ENCODE data around the gene IKZF5.

Gene IKZF5

DNA sequence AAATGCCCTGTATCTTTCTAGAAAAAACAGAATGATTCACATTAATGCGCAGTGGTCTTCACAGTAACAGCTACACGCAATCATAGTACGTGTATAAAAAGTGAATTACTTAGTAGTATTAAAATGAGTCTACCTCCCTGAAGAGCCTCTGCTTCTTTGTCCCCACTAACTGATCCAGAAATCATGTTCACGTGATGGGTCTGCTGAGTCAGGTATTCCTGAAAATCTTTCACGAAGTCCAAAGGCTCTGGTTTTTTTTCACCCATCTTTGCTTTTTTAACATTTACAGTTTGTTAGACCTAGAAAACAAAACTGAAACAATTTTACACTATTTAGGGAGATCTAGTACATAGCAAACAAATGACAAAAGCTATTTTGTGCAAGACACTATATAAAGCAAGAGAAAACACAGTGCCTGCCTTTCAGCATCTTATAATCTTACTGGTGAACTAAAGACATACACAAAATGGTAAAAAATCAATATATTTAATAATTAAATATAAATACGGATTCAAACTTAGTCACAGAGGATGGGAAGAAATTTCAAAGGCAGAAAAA lies 10.2 kb downstream of the IKZF5 start:
- peak overlapping the region; percentile 71 for H3K4me2 ChIP-seq (ENCODE audit: low read depth, low read length)
- no peak overlapping the region for H2AFZ ChIP-seq (ENCODE audit: low read length)
- peaks cover 24% of the 10 kb centered on the region for H3K4me1 ChIP-seq (ENCODE audit: low read length)
- H3K36me3 ChIP-seq (replicated peaks; ENCODE audit: insufficient read depth, low read length): peaks cover 9% of the 10 kb centered on the region; the same call in 1 of the 2 replicates
- H3K27me3 ChIP-seq (replicated peaks; ENCODE audit: insufficient read depth, low read length): no peaks in the 10 kb centered on the region
- H3K9me2 ChIP-seq (replicated peaks; ENCODE audit: insufficient read depth, low read length): no peaks in the 10 kb centered on the region
- no peak overlapping the region for H3K27ac ChIP-seq (ENCODE audit: low read length)
- peaks cover 54% of the 10 kb centered on the region for H3K79me2 ChIP-seq (ENCODE audit: low read length)
- TF ChIP-seq, protein P1, sequence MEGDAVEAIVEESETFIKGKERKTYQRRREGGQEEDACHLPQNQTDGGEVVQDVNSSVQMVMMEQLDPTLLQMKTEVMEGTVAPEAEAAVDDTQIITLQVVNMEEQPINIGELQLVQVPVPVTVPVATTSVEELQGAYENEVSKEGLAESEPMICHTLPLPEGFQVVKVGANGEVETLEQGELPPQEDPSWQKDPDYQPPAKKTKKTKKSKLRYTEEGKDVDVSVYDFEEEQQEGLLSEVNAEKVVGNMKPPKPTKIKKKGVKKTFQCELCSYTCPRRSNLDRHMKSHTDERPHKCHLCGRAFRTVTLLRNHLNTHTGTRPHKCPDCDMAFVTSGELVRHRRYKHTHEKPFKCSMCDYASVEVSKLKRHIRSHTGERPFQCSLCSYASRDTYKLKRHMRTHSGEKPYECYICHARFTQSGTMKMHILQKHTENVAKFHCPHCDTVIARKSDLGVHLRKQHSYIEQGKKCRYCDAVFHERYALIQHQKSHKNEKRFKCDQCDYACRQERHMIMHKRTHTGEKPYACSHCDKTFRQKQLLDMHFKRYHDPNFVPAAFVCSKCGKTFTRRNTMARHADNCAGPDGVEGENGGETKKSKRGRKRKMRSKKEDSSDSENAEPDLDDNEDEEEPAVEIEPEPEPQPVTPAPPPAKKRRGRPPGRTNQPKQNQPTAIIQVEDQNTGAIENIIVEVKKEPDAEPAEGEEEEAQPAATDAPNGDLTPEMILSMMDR (IDR thresholded peaks at IDR 0.05; ENCODE audit: low read length): no peak
- TF ChIP-seq EZH2 (optimal IDR thresholded peaks at IDR 0.05; ENCODE audit: low read depth, low read length): no peak
- no peak for TF ChIP-seq EZH2phosphoT487 (IDR thresholded peaks at IDR 0.05; ENCODE audit: low read length)
- no peak for DNase-seq
- no peaks in the 10 kb centered on the region for H3K9me3 ChIP-seq (replicated peaks; ENCODE audit: insufficient read depth, low read length)
- H3F3A ChIP-seq (ENCODE audit: insufficient read depth, low read length): peaks cover 15% of the 10 kb centered on the region; the same call in 1 of the 2 replicates
- H3K9ac ChIP-seq (ENCODE audit: low read length): no peak overlapping the region
- H3K4me3 ChIP-seq (ENCODE audit: low read length): peak overlapping the region; percentile 15; the same call in 1 of the 2 replicates
- peaks cover 31% of the 10 kb centered on the region for H4K20me1 ChIP-seq (ENCODE audit: insufficient read depth, low read length)

DNA sequence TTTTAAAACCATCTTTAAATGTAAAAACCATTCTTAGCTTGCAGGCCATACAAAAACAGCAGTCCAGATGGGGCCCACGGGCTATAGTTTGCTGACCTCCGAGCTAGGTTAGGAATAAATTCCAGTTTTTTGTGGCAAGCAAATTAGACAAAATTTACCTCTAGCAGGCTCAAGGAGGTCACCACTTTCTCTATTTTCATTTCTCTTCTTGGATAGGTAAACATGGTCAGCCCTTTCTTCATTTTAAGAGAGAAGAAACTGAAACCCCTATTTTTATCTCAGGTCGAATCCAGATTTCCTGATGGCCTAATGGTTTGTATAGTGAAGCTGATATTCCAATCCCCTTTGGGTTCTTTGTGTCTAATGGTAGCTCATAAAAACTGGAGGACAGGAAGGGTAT lies 10.7 kb downstream of the IKZF5 start:
- peaks cover 9% of the 10 kb centered on the region; the same call in 1 of the 2 replicates for H3K36me3 ChIP-seq (replicated peaks; ENCODE audit: insufficient read depth, low read length)
- no peaks in the 10 kb centered on the region for H3K27me3 ChIP-seq (replicated peaks; ENCODE audit: insufficient read depth, low read length)
- peaks cover 49% of the 10 kb centered on the region for H3K79me2 ChIP-seq (ENCODE audit: low read length)
- no peak for TF ChIP-seq EZH2 (optimal IDR thresholded peaks at IDR 0.05; ENCODE audit: low read depth, low read length)
- TF ChIP-seq EZH2phosphoT487 (IDR thresholded peaks at IDR 0.05; ENCODE audit: low read length): no peak
- TF ChIP-seq, protein P1 (IDR thresholded peaks at IDR 0.05; ENCODE audit: low read length): no peak
- peaks cover 15% of the 10 kb centered on the region; the same call in 1 of the 2 replicates for H3F3A ChIP-seq (ENCODE audit: insufficient read depth, low read length)
- H3K9me2 ChIP-seq (replicated peaks; ENCODE audit: insufficient read depth, low read length): no peaks in the 10 kb centered on the region
- H3K9me3 ChIP-seq (replicated peaks; ENCODE audit: insufficient read depth, low read length): no peaks in the 10 kb centered on the region
- no peak overlapping the region for H3K27ac ChIP-seq (ENCODE audit: low read length)
- peak overlapping the region; percentile 71 for H3K4me2 ChIP-seq (ENCODE audit: low read depth, low read length)
- peak overlapping the region; percentile 15; the same call in 1 of the 2 replicates for H3K4me3 ChIP-seq (ENCODE audit: low read length)
- no peak overlapping the region for H2AFZ ChIP-seq (ENCODE audit: low read length)
- no peak overlapping the region for H3K9ac ChIP-seq (ENCODE audit: low read length)
- H3K4me1 ChIP-seq (ENCODE audit: low read length): peaks cover 24% of the 10 kb centered on the region
- DNase-seq: peak; percentile 21
- peaks cover 31% of the 10 kb centered on the region for H4K20me1 ChIP-seq (ENCODE audit: insufficient read depth, low read length)

DNA sequence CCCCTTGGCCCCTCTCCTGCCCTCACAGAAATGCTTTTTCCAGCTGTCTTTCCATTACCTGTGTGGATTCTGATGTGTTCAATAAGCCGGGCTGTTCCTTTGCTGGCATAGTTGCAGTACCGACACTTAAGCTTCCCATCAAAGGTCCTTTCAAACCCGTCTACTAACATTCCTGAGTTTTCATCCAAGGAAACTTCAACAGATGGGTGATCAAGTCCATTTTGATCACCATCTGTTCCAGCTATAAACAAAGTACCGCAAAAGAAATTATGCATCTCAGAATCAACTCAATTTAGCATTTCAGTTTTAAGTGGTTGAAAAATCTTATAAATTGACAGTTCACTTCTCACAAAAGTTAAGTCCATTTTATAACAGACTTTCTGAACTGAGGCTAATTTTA lies 12.7 kb downstream of the IKZF5 start:
- H3K4me3 ChIP-seq (ENCODE audit: low read length): no peak overlapping the region
- peaks cover 31% of the 10 kb centered on the region for H4K20me1 ChIP-seq (ENCODE audit: insufficient read depth, low read length)
- no peaks in the 10 kb centered on the region for H3K9me2 ChIP-seq (replicated peaks; ENCODE audit: insufficient read depth, low read length)
- no peak for DNase-seq
- no peak overlapping the region for H3K4me2 ChIP-seq (ENCODE audit: low read depth, low read length)
- H3K9me3 ChIP-seq (replicated peaks; ENCODE audit: insufficient read depth, low read length): no peaks in the 10 kb centered on the region
- peaks cover 9% of the 10 kb centered on the region; the same call in 1 of the 2 replicates for H3K36me3 ChIP-seq (replicated peaks; ENCODE audit: insufficient read depth, low read length)
- peaks cover 24% of the 10 kb centered on the region for H3K4me1 ChIP-seq (ENCODE audit: low read length)
- H3K79me2 ChIP-seq (ENCODE audit: low read length): peaks cover 33% of the 10 kb centered on the region
- no peaks in the 10 kb centered on the region for H3K27me3 ChIP-seq (replicated peaks; ENCODE audit: insufficient read depth, low read length)
- peaks cover 15% of the 10 kb centered on the region; the same call in 1 of the 2 replicates for H3F3A ChIP-seq (ENCODE audit: insufficient read depth, low read length)
- no peak overlapping the region for H3K27ac ChIP-seq (ENCODE audit: low read length)
- H3K9ac ChIP-seq (ENCODE audit: low read length): no peak overlapping the region
- TF ChIP-seq, protein P1 (IDR thresholded peaks at IDR 0.05; ENCODE audit: low read length): no peak
- TF ChIP-seq EZH2 (optimal IDR thresholded peaks at IDR 0.05; ENCODE audit: low read depth, low read length) (no peak), EZH2phosphoT487 (IDR thresholded peaks at IDR 0.05; ENCODE audit: low read length) (no peak)
- H2AFZ ChIP-seq (ENCODE audit: low read length): no peak overlapping the region

All from MM.1S (cell line).